OCI-M2 (cell line): ENCODE results near the gene HSD3B1.
"Not testable (repeated sequence)": the region's sequence is repeated elsewhere in the genome, so short reads cannot be mapped to it uniquely, and the experiment has no call there.

Experiments used
- DNase-seq: peaks from one replicate; lab custom pipeline; 2025; ENCODE audit not compliant: unreplicated experiment; lab: John Stamatoyannopoulos, UW

The HSD3B1 gene

GRCh38 chr1:119552656-119553055 is 45.6 kb downstream of the HSD3B1 start:
- not testable (repeated sequence) for DNase-seq

GRCh38 chr1:119553302-119554071 is 46.5 kb downstream of the HSD3B1 start:
- not testable (repeated sequence) for DNase-seq

- no peak for DNase-seq
Measured at GRCh38 chr1:119554183-119554582, 47.2 kb downstream of the HSD3B1 start.

- DNase-seq, result no peak
Measured at GRCh38 chr1:119556423-119556822, 49.4 kb downstream of the HSD3B1 start.

GRCh38 chr1:119560402-119560801 is 53.4 kb downstream of the HSD3B1 start:
- DNase-seq, result not testable (repeated sequence)

- no peak for DNase-seq
Measured at GRCh38 chr1:119564548-119564947, 57.5 kb downstream of the HSD3B1 start.
